Endothelial cell of umbilical vein (primary cell): ENCODE results near the gene CEP78. TPM values are rescaled to one million over a fixed set of nuclear protein-coding genes. Genes with fewer than 3 reads are reported as not detected.

Experiments
- BruUV-seq: library from RNA; stranded (reverse); fragments of 400-500 nt; replicated peaks from 2 replicates; lab custom pipeline; 2021; lab: Mats Ljungman, UMichigan
- CTCF ChIA-PET: fragments of 300-600, 350-600 bp; sonication (Branson Sonifier 250); formaldehyde crosslinking; loops from one replicate; lab custom pipeline; 2021; ENCODE audit warnings: antibody characterized with exemption, inconsistent platforms; lab: Charles Lee
- POLR2A ChIA-PET: fragments of 300-600, 350-600 bp; sonication (Branson Sonifier 250); formaldehyde crosslinking; loops from one replicate; lab custom pipeline; 2021; ENCODE audit warnings: antibody characterized with exemption, inconsistent platforms; lab: Charles Lee
- DNase-seq: peaks from one replicate; pipeline ENCODE4 v3.0.0-alpha.2; 2011; ENCODE audit warnings: low read depth, low spot score
- FAIRE-seq: peaks from 2 replicates; lab custom pipeline; 2011; peaks lifted over from hg19 to GRCh38; lab: Jason Lieb, UNC
- H2AFZ ChIP-seq: 2 replicates; pipeline ENCODE4 v1.6.0; 2012; ENCODE audit warnings: low read depth, low read length, control low read depth, inconsistent platforms
- H3K27ac ChIP-seq: 2 replicates; pipeline ENCODE4 v1.5.1; 2011; ENCODE audit warnings: low read depth, mild to moderate bottlenecking, control low read depth, low read length, moderate library complexity; ENCODE audit not compliant: insufficient read depth
- H3K27me3 ChIP-seq, 2 experiments: 2 replicates each; pipeline versions ENCODE4 v1.6.0 to v1.6.1; 2011; ENCODE audit warnings: low read length in 2 of 2, mixed read lengths in 1 of 2; ENCODE audit not compliant: control insufficient read depth in 2 of 2, insufficient read depth in 2 of 2
- H3K36me3 ChIP-seq, 2 experiments: 2 replicates in 1 of 2; 3 replicates in 1 of 2; pipeline ENCODE4 v1.5.1; 2011; ENCODE audit warnings: low read length in 2 of 2, mild to moderate bottlenecking in 1 of 2, moderate library complexity in 1 of 2; ENCODE audit not compliant: control insufficient read depth in 2 of 2, insufficient read depth in 2 of 2; ENCODE audit errors: extremely low read depth in 1 of 2
- H3K4me1 ChIP-seq: 3 replicates; pipeline ENCODE4 v1.5.1; 2011; ENCODE audit warnings: mild to moderate bottlenecking, low read length; ENCODE audit not compliant: control insufficient read depth, insufficient read depth; ENCODE audit errors: extremely low read depth
- H3K4me2 ChIP-seq: 2 replicates; pipeline ENCODE4 v1.6.1; 2011; ENCODE audit warnings: low read length, control low read depth, mixed read lengths; ENCODE audit not compliant: insufficient read depth
- H3K4me3 ChIP-seq, 3 experiments: fragments of 200-600 bp in 1 of 3; sonication (generic), shearing (Covaris generic) in 1 of 3; replicated peaks in 1 of 3; 2 replicates each; pipeline ENCODE4 v1.5.1; 2011 to 2016; ENCODE audit warnings: control low read depth in 3 of 3, low read length in 3 of 3, mild to moderate bottlenecking in 2 of 3, inconsistent platforms in 1 of 3, low read depth in 1 of 3, moderate library complexity in 1 of 3; ENCODE audit not compliant: insufficient read depth in 1 of 3
- H3K79me2 ChIP-seq: 2 replicates; pipeline ENCODE4 v1.6.0; 2012; ENCODE audit warnings: low read length, inconsistent platforms; ENCODE audit not compliant: control insufficient read depth, insufficient read depth
- H3K9ac ChIP-seq: replicated peaks from 2 replicates; pipeline ENCODE3; 2011; ENCODE audit warnings: low read length, control low read depth; ENCODE audit not compliant: insufficient read depth; ENCODE audit errors: extremely low read depth
- H3K9me1 ChIP-seq: replicated peaks from 3 replicates; pipeline ENCODE4 v1.6.0; 2011; ENCODE audit warnings: mild to moderate bottlenecking, low read length; ENCODE audit not compliant: control insufficient read depth, insufficient read depth; ENCODE audit errors: extremely low read depth
- H3K9me3 ChIP-seq: replicated peaks from 2 replicates; pipeline ENCODE4 v1.5.1; 2012; ENCODE audit warnings: low read length, inconsistent platforms; ENCODE audit not compliant: control insufficient read depth, insufficient read depth
- H4K20me1 ChIP-seq: replicated peaks from 2 replicates; pipeline ENCODE3; 2011; ENCODE audit warnings: mild to moderate bottlenecking, low read length; ENCODE audit not compliant: control insufficient read depth, insufficient read depth; ENCODE audit errors: extremely low read depth
- EZH2 ChIP-seq: IDR thresholded peaks from 2 replicates; pipeline ENCODE4 v1.6.1; 2012; ENCODE audit warnings: borderline replicate concordance, low read depth, mild to moderate bottlenecking, moderate library complexity, low read length, inconsistent platforms; ENCODE audit not compliant: severe bottlenecking
- FOS ChIP-seq: IDR thresholded peaks from 2 replicates; pipeline ENCODE4 v1.6.1; 2011; ENCODE audit warnings: mild to moderate bottlenecking, low read length, moderate library complexity, borderline replicate concordance; ENCODE audit not compliant: insufficient read depth
- GATA2 ChIP-seq: IDR thresholded peaks from 2 replicates; pipeline ENCODE4 v1.7.0; 2011; ENCODE audit warnings: low read depth, mild to moderate bottlenecking, moderate library complexity, mixed read lengths, low read length; ENCODE audit not compliant: insufficient read length, insufficient read depth
- JUN ChIP-seq: IDR thresholded peaks from 2 replicates; pipeline ENCODE4 v1.6.1; 2011; ENCODE audit warnings: borderline replicate concordance, low read depth; ENCODE audit not compliant: insufficient read length, insufficient read depth
- MYC ChIP-seq: IDR thresholded peaks from one replicate; pipeline ENCODE4 v1.6.1; 2011; ENCODE audit warnings: mild to moderate bottlenecking, low read depth, low read length
- POLR2A ChIP-seq: IDR thresholded peaks from 2 replicates; pipeline ENCODE4 v1.6.1; 2012; ENCODE audit warnings: low read depth, mild to moderate bottlenecking, control low read depth, low read length
- POLR2AphosphoS5 ChIP-seq: IDR thresholded peaks from 2 replicates; pipeline ENCODE4 v1.6.1; 2012; ENCODE audit warnings: low read depth, mild to moderate bottlenecking, control low read depth, low read length, moderate library complexity; ENCODE audit not compliant: insufficient read depth
- dilution Hi-C: fragments of 300-500 bp; cut with MboI; formaldehyde crosslinking; loops from one replicate; pipeline ENCODE4 v1.15.0; 2019; ENCODE audit warnings: low sequenced_read_pairs; ENCODE audit not compliant: extremely low pct_ligation_motif_present
- intact Hi-C: fragments of 100-400 bp; cut with micrococcal nuclease; formaldehyde crosslinking; loops from one replicate; pipeline ENCODE4 v1.10.0; 2022
- polyA plus RNA-seq, 4 experiments: library from polyadenylated mRNA; depleted of rRNA in 3 of 4; stranded (reverse) in 3 of 4; unstranded in 1 of 4; fragments of >200 nt; gene quantifications; 2 replicates each; pipeline versions ENCODE4 v1.2.1 to v1.2.3, GENCODE V29; 2011 to 2012; ENCODE audit warnings: missing spikeins in 1 of 4
- total RNA-seq: library from RNA; stranded (reverse); gene quantifications from 2 replicates; pipeline ENCODE4 v1.2.3, GENCODE V29; 2021
- TF ChIP-seq, protein P1 (sequence below), 2 donors: IDR thresholded peaks; 1 replicate in 1 of 2; 2 replicates in 1 of 2; pipeline ENCODE4 v1.5.1; 2011; ENCODE audit warnings: low read length in 2 of 2, mild to moderate bottlenecking in 2 of 2, moderate library complexity in 2 of 2, control low read depth in 1 of 2, inconsistent platforms in 1 of 2, low read depth in 1 of 2; ENCODE audit not compliant: insufficient read depth in 1 of 2; ENCODE audit errors: extremely low read depth in 1 of 2
- TF ChIP-seq, protein P2 (sequence below): IDR thresholded peaks from 2 replicates; pipeline ENCODE4 v1.6.1; 2011; ENCODE audit not compliant: insufficient read depth, insufficient read length

CEP78 gene
- total and polyA plus RNA-seq, 2 donors (not counting 3 experiments of a cell fraction or from before 2014, with no cell fraction given), result 6.5 to 35.9 TPM

DNA sequence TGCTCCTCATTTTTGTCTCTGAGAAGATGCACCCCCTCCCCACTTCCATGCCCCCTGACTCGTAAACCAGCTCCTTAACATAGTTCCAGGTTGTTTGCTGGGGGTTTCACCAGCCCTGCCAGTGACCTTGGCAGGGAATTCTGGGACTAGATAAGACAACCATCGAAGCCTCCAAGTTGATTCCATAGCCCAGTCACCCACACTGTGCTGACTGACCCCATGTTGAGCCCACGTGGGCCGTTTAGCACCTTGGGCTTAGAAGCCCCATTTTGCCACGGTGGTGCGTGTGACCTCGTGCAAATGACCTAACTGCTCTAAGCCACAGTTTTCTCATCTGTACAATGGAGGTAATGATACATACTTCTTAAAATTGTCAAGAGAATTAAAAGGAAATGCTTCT lies 85.6 kb downstream of the CEP78 start:
- Histone ChIP-seq H3K4me3 (no peak overlapping the region), H3K9me3 (no peaks in the 10 kb centered on the region), H3K4me2 (no peak overlapping the region), H3K4me1 (no peaks in the 10 kb centered on the region), H3K9ac (no peak overlapping the region), H4K20me1 (no peaks in the 10 kb centered on the region), H3K9me1 (no peaks in the 10 kb centered on the region), H3K27me3 (no peaks in the 10 kb centered on the region), H2AFZ (no peak overlapping the region), H3K36me3 (no peaks in the 10 kb centered on the region), H3K79me2 (no peaks in the 10 kb centered on the region), H3K27ac (no peak overlapping the region)
- no peak for FAIRE-seq
- no TSS peak for BruUV-seq
- TF ChIP-seq JUN, result no peak
- no peak for TF ChIP-seq GATA2
- no peak for TF ChIP-seq FOS
- TF ChIP-seq MYC, result no peak
- intact Hi-C loops, result no loop called here
- dilution Hi-C loops, result no loop called here
- ChIA-PET CTCF (no interaction called here), POLR2A (no interaction called here)
- DNase-seq, result no peak

DNA sequence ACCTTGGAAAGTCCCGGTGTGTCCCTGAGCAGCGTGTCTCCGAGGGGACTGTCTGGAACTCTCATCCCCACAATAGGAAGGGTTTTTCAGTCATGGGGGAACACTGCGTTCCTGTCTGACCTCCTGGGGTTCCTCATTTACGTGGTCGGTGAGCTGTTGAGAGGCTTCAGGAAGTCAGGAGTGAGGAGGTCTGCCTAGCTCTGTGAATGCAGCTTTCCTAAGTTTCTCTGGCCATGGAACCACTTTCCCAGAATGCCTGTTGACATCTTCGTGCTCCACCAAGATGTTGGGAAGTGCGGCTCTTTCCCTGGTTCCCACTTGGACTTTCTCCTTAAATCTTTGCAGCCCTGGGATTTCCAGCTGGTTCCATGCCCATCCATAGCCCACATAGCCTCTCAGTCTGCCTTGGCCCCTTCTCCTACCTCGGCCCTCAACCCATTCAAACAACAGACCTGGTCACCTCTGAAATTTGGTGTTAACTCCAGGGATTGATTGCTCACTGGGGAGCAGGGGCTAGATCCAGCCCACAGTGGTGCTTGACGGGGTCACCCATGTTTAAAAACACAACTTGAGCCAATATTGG lies 88.3 kb downstream of the CEP78 start:
- H3K9ac ChIP-seq, result no peak overlapping the region
- H3K27ac ChIP-seq, result no peak overlapping the region
- dilution Hi-C loops, result no loop called here
- BruUV-seq, result no TSS peak
- H3K79me2 ChIP-seq, result no peaks in the 10 kb centered on the region
- intact Hi-C loops, result no loop called here
- DNase-seq (no peak), FAIRE-seq (no peak)
- CTCF ChIA-PET, result no interaction called here
- no peaks in the 10 kb centered on the region for H3K9me3 ChIP-seq
- no peak overlapping the region for H2AFZ ChIP-seq
- POLR2A ChIA-PET, result no interaction called here
- H3K4me3 ChIP-seq, result no peak overlapping the region
- H3K4me2 ChIP-seq, result no peak overlapping the region
- TF ChIP-seq POLR2A, result no peak
- TF ChIP-seq, protein P1, sequence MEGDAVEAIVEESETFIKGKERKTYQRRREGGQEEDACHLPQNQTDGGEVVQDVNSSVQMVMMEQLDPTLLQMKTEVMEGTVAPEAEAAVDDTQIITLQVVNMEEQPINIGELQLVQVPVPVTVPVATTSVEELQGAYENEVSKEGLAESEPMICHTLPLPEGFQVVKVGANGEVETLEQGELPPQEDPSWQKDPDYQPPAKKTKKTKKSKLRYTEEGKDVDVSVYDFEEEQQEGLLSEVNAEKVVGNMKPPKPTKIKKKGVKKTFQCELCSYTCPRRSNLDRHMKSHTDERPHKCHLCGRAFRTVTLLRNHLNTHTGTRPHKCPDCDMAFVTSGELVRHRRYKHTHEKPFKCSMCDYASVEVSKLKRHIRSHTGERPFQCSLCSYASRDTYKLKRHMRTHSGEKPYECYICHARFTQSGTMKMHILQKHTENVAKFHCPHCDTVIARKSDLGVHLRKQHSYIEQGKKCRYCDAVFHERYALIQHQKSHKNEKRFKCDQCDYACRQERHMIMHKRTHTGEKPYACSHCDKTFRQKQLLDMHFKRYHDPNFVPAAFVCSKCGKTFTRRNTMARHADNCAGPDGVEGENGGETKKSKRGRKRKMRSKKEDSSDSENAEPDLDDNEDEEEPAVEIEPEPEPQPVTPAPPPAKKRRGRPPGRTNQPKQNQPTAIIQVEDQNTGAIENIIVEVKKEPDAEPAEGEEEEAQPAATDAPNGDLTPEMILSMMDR (IDR thresholded peaks at IDR 0.05; ENCODE audit: extremely low read depth in 1 of 2, insufficient read depth in 1 of 2, low read depth in 1 of 2, low read length in 2 of 2), result no peak
- no peak for TF ChIP-seq JUN
- TF ChIP-seq GATA2, result no peak
- TF ChIP-seq POLR2AphosphoS5, result no peak
- TF ChIP-seq, protein P2, sequence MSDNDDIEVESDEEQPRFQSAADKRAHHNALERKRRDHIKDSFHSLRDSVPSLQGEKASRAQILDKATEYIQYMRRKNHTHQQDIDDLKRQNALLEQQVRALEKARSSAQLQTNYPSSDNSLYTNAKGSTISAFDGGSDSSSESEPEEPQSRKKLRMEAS, result no peak
- no peak for TF ChIP-seq FOS
- TF ChIP-seq MYC, result no peak
- TF ChIP-seq EZH2, result no peak
- H3K27me3 ChIP-seq, result no peaks in the 10 kb centered on the region
- no peaks in the 10 kb centered on the region for H4K20me1 ChIP-seq
- no peaks in the 10 kb centered on the region for H3K36me3 ChIP-seq
- no peaks in the 10 kb centered on the region for H3K9me1 ChIP-seq
- H3K4me1 ChIP-seq, result no peaks in the 10 kb centered on the region
